GM12892 (cell line): ENCODE results near the gene TSPAN5.

Experiments used
- DNase-seq: peaks from one replicate; pipeline ENCODE4 v3.0.0; 2011; ENCODE audit not compliant: insufficient read length
- FAIRE-seq: peaks from 2 replicates; lab custom pipeline; 2011; peaks lifted over from hg19 to GRCh38; lab: Jason Lieb, UNC
- POLR2A ChIP-seq: IDR thresholded peaks from 2 replicates; pipeline ENCODE4 v1.6.1; 2011; ENCODE audit warnings: low read depth, low read length, control low read depth
- POLR2AphosphoS5 ChIP-seq: IDR thresholded peaks from 2 replicates; pipeline ENCODE4 v1.6.1; 2011; ENCODE audit warnings: low read depth, low read length, control low read depth
- TAF1 ChIP-seq: IDR thresholded peaks from 2 replicates; pipeline ENCODE4 v1.6.1; 2011; ENCODE audit warnings: low read depth, mild to moderate bottlenecking, control low read depth, low read length, borderline replicate concordance

TSPAN5 gene

GRCh38 chr4:98530572-98530971 lies 127.8 kb downstream of the TSPAN5 start:
- TF ChIP-seq POLR2A (no peak), TAF1 (no peak), POLR2AphosphoS5 (no peak)
- FAIRE-seq, result no peak
- no peak for DNase-seq

GRCh38 chr4:98529970-98530569 lies 128.3 kb downstream of the TSPAN5 start:
- FAIRE-seq, result no peak
- no peak for DNase-seq
- no peak for TF ChIP-seq POLR2AphosphoS5
- TF ChIP-seq POLR2A, result no peak
- TF ChIP-seq TAF1, result no peak

GRCh38 chr4:98528882-98529281 lies 129.5 kb downstream of the TSPAN5 start:
- TF ChIP-seq POLR2A (no peak), POLR2AphosphoS5 (no peak), TAF1 (no peak)
- DNase-seq (no peak), FAIRE-seq (no peak)

- no peak for FAIRE-seq
- TF ChIP-seq POLR2AphosphoS5 (no peak), POLR2A (no peak), TAF1 (no peak)
- no peak for DNase-seq
These were observed 130.7 kb downstream of the TSPAN5 start for GRCh38 chr4:98527534-98528269.

- DNase-seq (no peak), FAIRE-seq (no peak)
- TF ChIP-seq POLR2AphosphoS5, result no peak
- TF ChIP-seq POLR2A, result no peak
- TF ChIP-seq TAF1, result no peak
These were observed 134.2 kb downstream of the TSPAN5 start for GRCh38 chr4:98524230-98524629.

GRCh38 chr4:98522636-98523395 lies 135.6 kb downstream of the TSPAN5 start:
- no peak for DNase-seq
- no peak for FAIRE-seq
- TF ChIP-seq POLR2AphosphoS5 (no peak), POLR2A (no peak), TAF1 (no peak)

GRCh38 chr4:98522062-98522461 lies 136.3 kb downstream of the TSPAN5 start:
- TF ChIP-seq TAF1 (no peak), POLR2AphosphoS5 (no peak), POLR2A (no peak)
- DNase-seq, result no peak
- no peak for FAIRE-seq

- DNase-seq (no peak), FAIRE-seq (no peak)
- TF ChIP-seq TAF1, result no peak
- no peak for TF ChIP-seq POLR2A
- no peak for TF ChIP-seq POLR2AphosphoS5
These were observed 136.9 kb downstream of the TSPAN5 start for GRCh38 chr4:98521486-98521885.

- peak; percentile 9 for FAIRE-seq
- no peak for DNase-seq
- TF ChIP-seq POLR2AphosphoS5 (no peak), POLR2A (no peak), TAF1 (no peak)
These were observed 139.0 kb downstream of the TSPAN5 start for GRCh38 chr4:98519268-98519977.

GRCh38 chr4:98518559-98519267 lies 139.7 kb downstream of the TSPAN5 start:
- DNase-seq (no peak), FAIRE-seq (peak; percentile 92)
- no peak for TF ChIP-seq POLR2AphosphoS5
- TF ChIP-seq POLR2A, result no peak
- no peak for TF ChIP-seq TAF1

GRCh38 chr4:98517218-98518021 lies 141.0 kb downstream of the TSPAN5 start:
- DNase-seq, result no peak
- FAIRE-seq, result no peak
- TF ChIP-seq POLR2AphosphoS5, result no peak
- no peak for TF ChIP-seq POLR2A
- TF ChIP-seq TAF1, result no peak
